Endodermal cell (in vitro differentiated cells): ENCODE results near the gene CSTPP1. TPM values are rescaled to one million over a fixed set of nuclear protein-coding genes. Genes with fewer than 3 reads are reported as not detected.

Source experiments
- DNase-seq: peaks from one replicate; pipeline ENCODE4 v3.0.0-alpha.2; 2017
- H3K27ac ChIP-seq: 2 replicates; pipeline ENCODE4 v1.5.1; 2013; ENCODE audit warnings: mild to moderate bottlenecking, low read depth, low read length, moderate library complexity
- H3K27me3 ChIP-seq: 2 replicates; pipeline ENCODE4 v1.6.1; 2013; ENCODE audit warnings: mild to moderate bottlenecking, low read length, moderate library complexity; ENCODE audit not compliant: insufficient read depth, control insufficient read depth, poor library complexity, severe bottlenecking
- H3K36me3 ChIP-seq: 2 replicates; pipeline ENCODE4 v1.7.0; 2013; ENCODE audit warnings: mild to moderate bottlenecking, low read length, moderate library complexity; ENCODE audit not compliant: control insufficient read depth, insufficient read depth
- H3K4me1 ChIP-seq: one replicate; pipeline ENCODE4 v1.7.0; 2013; ENCODE audit warnings: low read length; ENCODE audit not compliant: control insufficient read depth, insufficient read depth
- H3K4me3 ChIP-seq: 2 replicates; pipeline ENCODE4 v1.5.1; 2013; ENCODE audit warnings: mild to moderate bottlenecking, low read length, moderate library complexity
- H3K9ac ChIP-seq: 2 replicates; pipeline ENCODE4 v1.6.1; 2013; ENCODE audit warnings: mild to moderate bottlenecking, low read length, moderate library complexity; ENCODE audit not compliant: poor library complexity, severe bottlenecking; ENCODE audit errors: extremely low read depth
- H3K9me3 ChIP-seq: 2 replicates; pipeline ENCODE4 v1.6.1; 2013; ENCODE audit warnings: mild to moderate bottlenecking, low read length, moderate library complexity; ENCODE audit not compliant: control insufficient read depth
- H3K27ac Mint-ChIP-seq: 2 replicates; pipeline ENCODE4 v1.8.0; 2020; ENCODE audit warnings: mixed read lengths
- H3K27me3 Mint-ChIP-seq: 2 replicates; pipeline ENCODE4 v1.8.0; 2021; ENCODE audit warnings: mild to moderate bottlenecking, mixed read lengths; ENCODE audit not compliant: insufficient read depth
- H3K36me3 Mint-ChIP-seq: 2 replicates; pipeline ENCODE4 v1.8.0; 2020; ENCODE audit warnings: low read depth, mixed read lengths
- H3K4me1 Mint-ChIP-seq: 2 replicates; pipeline ENCODE4 v1.8.0; 2020; ENCODE audit warnings: mixed read lengths
- H3K4me3 Mint-ChIP-seq: 2 replicates; pipeline ENCODE4 v1.8.0; 2020; ENCODE audit warnings: mild to moderate bottlenecking, moderate library complexity, mixed read lengths
- H3K9me3 Mint-ChIP-seq: 2 replicates; pipeline ENCODE4 v1.8.0; 2020; ENCODE audit warnings: mild to moderate bottlenecking, mixed read lengths
- WGBS, 2 experiments: methylation state at CpG; one replicate each; pipeline versions ENCODE4 v1.1.5 to v1.1.7; 2013; ENCODE audit warnings: missing lambda C conversion rate in 2 of 2, mixed read lengths in 1 of 2; ENCODE audit not compliant: insufficient coverage in 1 of 2, insufficient read length in 1 of 2; 5-methylcytosine and 5-hydroxymethylcytosine counted together
- total RNA-seq, 2 donors: library from RNA; stranded (reverse); fragmentation: NEBNext Ultra II Directional in 1 of 2; extraction: Animal tissue kit (Norgen Biotek cat#: 25700) in 1 of 2; gene quantifications; 2 replicates in 1 of 2; 3 replicates in 1 of 2; pipeline ENCODE4 v1.2.1, GENCODE V29; 2021
- TF ChIP-seq, protein P1 (sequence below): fragments of 200-600 bp; sonication (generic); conservative IDR thresholded peaks from 2 replicates; pipeline ENCODE4 v1.5.0; 2021; ENCODE audit warnings: antibody characterized with exemption, mild to moderate bottlenecking

Gene CSTPP1
- total RNA-seq, 2 donors from 2014 or later, result 46.7 to 57.6 TPM

DNA sequence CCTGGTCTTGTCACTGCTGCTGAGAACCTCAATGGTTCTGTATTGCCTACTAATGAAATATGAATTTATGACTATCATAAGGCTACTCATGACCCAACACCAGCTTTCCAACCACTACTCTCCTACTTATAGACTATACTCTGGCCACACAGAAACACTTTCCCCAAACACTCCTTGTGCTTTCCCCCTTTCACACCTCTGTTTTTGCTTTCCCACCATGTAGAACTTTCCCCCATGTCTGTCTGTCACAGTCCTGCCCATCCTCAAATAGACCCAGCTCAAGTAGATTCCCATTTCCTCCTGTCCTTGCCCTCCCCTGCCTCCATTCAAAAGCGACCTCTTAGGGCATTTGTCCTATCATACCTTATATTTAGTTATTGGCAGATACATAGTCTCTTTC lies 134.2 kb downstream of the CSTPP1 start:
- TF ChIP-seq, protein P1, sequence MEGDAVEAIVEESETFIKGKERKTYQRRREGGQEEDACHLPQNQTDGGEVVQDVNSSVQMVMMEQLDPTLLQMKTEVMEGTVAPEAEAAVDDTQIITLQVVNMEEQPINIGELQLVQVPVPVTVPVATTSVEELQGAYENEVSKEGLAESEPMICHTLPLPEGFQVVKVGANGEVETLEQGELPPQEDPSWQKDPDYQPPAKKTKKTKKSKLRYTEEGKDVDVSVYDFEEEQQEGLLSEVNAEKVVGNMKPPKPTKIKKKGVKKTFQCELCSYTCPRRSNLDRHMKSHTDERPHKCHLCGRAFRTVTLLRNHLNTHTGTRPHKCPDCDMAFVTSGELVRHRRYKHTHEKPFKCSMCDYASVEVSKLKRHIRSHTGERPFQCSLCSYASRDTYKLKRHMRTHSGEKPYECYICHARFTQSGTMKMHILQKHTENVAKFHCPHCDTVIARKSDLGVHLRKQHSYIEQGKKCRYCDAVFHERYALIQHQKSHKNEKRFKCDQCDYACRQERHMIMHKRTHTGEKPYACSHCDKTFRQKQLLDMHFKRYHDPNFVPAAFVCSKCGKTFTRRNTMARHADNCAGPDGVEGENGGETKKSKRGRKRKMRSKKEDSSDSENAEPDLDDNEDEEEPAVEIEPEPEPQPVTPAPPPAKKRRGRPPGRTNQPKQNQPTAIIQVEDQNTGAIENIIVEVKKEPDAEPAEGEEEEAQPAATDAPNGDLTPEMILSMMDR, result no peak
- WGBS, 2 experiments, result 100% methylated on average over 1 of the region's 1 CpG; no CpG with 5 or more reads in 1 of the 2 experiments
- no peaks in the 10 kb centered on the region for H3K36me3 ChIP-seq

DNA sequence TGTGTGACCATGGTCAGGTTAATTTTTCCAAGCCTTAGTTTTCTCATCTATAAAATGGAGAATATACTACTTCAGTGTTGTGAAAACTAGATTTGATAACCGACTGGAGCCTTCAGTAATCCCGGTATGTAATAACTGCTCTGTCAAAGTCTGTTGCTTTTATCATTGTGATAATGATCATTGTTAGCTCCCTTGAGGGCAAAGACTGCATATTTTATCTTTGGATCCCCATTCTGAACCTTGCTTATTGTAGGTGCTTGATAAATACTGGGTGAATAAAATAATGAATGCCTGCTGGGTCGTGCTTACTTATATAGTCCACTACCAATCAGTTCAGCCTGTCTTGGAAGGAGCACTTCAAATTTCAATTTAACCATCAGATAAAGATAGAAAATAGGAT lies 134.8 kb downstream of the CSTPP1 start:
- Histone ChIP-seq H3K4me3 (no peak overlapping the region), H3K27ac (no peak overlapping the region), H3K9ac (no peak overlapping the region), H3K9me3 (no peaks in the 10 kb centered on the region), H3K27me3 (no peaks in the 10 kb centered on the region), H3K36me3 (no peaks in the 10 kb centered on the region), H3K4me1 (peaks cover 18% of the 10 kb centered on the region)
- Mint-ChIP-seq H3K4me3 (no peak overlapping the region), H3K36me3 (no peaks in the 10 kb centered on the region), H3K27ac (no peak overlapping the region), H3K27me3 (peaks cover 2% of the 10 kb centered on the region), H3K9me3 (no peaks in the 10 kb centered on the region), H3K4me1 (peaks cover 27% of the 10 kb centered on the region)
- TF ChIP-seq, protein P1, result no peak
- no peak for DNase-seq
- WGBS, 2 experiments, result 84 to 93% methylated on average over 2 to 3 of the region's 3 CpGs

More for the DNA sequence above, 134.2 kb downstream of the CSTPP1 start:
- Mint-ChIP-seq H3K4me3 (no peak overlapping the region), H3K27ac (no peak overlapping the region), H3K4me1 (peaks cover 27% of the 10 kb centered on the region), H3K9me3 (no peaks in the 10 kb centered on the region), H3K27me3 (peaks cover 2% of the 10 kb centered on the region), H3K36me3 (no peaks in the 10 kb centered on the region)
- DNase-seq, result no peak
- H3K9ac ChIP-seq, result no peak overlapping the region
- no peak overlapping the region for H3K4me3 ChIP-seq
- no peaks in the 10 kb centered on the region for H3K27me3 ChIP-seq
- peaks cover 18% of the 10 kb centered on the region for H3K4me1 ChIP-seq
- no peak overlapping the region for H3K27ac ChIP-seq
- no peaks in the 10 kb centered on the region for H3K9me3 ChIP-seq

DNA sequence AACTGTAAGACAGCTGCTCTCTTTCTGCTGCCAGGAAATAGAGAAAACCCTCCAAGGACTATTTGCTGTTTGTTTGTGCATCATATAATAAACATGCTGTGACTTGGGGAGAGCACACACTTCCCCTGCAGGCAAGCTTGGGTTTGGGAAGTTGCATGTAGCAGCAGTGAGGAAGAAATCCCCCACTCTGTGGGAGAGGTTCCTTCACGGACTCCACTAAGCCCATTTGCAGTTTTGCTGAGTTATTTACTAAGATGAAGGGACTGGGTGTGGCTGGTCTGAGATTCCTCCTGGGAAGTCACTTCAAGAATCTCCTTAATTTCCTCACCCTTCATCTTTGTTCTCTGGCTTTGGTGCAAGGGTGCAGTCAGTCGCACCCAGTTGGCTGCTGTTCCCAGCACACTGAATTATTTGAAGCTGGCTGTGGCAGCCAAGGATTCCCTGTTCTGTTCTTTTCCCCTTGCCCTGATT lies 135.3 kb downstream of the CSTPP1 start:
- WGBS, 2 experiments, result 44 to 100% methylated on average over 1 to 2 of the region's 2 CpGs
- TF ChIP-seq, protein P1, result no peak

More for the DNA sequence above, 135.3 kb downstream of the CSTPP1 start:
- H3K27me3 Mint-ChIP-seq, result peaks cover 2% of the 10 kb centered on the region
- peaks cover 27% of the 10 kb centered on the region for H3K4me1 Mint-ChIP-seq
- no peak overlapping the region for H3K27ac Mint-ChIP-seq
- Histone ChIP-seq H3K27me3 (no peaks in the 10 kb centered on the region), H3K9me3 (no peaks in the 10 kb centered on the region), H3K27ac (no peak overlapping the region), H3K4me3 (no peak overlapping the region), H3K9ac (no peak overlapping the region), H3K4me1 (peaks cover 18% of the 10 kb centered on the region), H3K36me3 (no peaks in the 10 kb centered on the region)
- DNase-seq, result peak; percentile 60
- no peaks in the 10 kb centered on the region for H3K9me3 Mint-ChIP-seq
- H3K36me3 Mint-ChIP-seq, result no peaks in the 10 kb centered on the region
- H3K4me3 Mint-ChIP-seq, result no peak overlapping the region
